ELR (cell line): ENCODE data around the gene EVC.
"Not testable (repeated sequence)": the region's sequence is repeated elsewhere in the genome, so short reads cannot be mapped to it uniquely, and the experiment has no call there.

ENCODE experiments used
- DNase-seq: peaks from one replicate; pipeline ENCODE4 v3.0.0-alpha.2; 2015; ENCODE audit warnings: low read depth

The EVC gene

GRCh38 chr4:5845035-5845905, 134.3 kb downstream of the EVC start:
- DNase-seq = no peak

GRCh38 chr4:5851637-5852301, 140.8 kb downstream of the EVC start:
- no peak for DNase-seq

- no peak for DNase-seq
Measured at GRCh38 chr4:5852523-5853202, 141.7 kb downstream of the EVC start.

GRCh38 chr4:5854929-5855328, 143.9 kb downstream of the EVC start:
- no peak for DNase-seq

- not testable (repeated sequence) for DNase-seq
Measured at GRCh38 chr4:5856362-5856761, 145.4 kb downstream of the EVC start.

- no peak for DNase-seq
Measured at GRCh38 chr4:5857199-5857598, 146.2 kb downstream of the EVC start.

GRCh38 chr4:5858020-5858769, 147.2 kb downstream of the EVC start:
- DNase-seq = no peak

- DNase-seq = peak; percentile 93
Measured at GRCh38 chr4:5863461-5864113, 152.6 kb downstream of the EVC start.
